Measurements from ENCODE around the gene MICALL2.

Gene MICALL2

GRCh38 chr7:1387261-1387660, 72.0 kb downstream of the MICALL2 start:
- TF ChIP-seq, protein P1, sequence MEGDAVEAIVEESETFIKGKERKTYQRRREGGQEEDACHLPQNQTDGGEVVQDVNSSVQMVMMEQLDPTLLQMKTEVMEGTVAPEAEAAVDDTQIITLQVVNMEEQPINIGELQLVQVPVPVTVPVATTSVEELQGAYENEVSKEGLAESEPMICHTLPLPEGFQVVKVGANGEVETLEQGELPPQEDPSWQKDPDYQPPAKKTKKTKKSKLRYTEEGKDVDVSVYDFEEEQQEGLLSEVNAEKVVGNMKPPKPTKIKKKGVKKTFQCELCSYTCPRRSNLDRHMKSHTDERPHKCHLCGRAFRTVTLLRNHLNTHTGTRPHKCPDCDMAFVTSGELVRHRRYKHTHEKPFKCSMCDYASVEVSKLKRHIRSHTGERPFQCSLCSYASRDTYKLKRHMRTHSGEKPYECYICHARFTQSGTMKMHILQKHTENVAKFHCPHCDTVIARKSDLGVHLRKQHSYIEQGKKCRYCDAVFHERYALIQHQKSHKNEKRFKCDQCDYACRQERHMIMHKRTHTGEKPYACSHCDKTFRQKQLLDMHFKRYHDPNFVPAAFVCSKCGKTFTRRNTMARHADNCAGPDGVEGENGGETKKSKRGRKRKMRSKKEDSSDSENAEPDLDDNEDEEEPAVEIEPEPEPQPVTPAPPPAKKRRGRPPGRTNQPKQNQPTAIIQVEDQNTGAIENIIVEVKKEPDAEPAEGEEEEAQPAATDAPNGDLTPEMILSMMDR (IDR thresholded peaks at IDR 0.05; ENCODE audit: insufficient read depth, low read depth, low read length, missing control alignments) = no peak
- H3K4me3 ChIP-seq (ENCODE audit: low read depth, low read length) = no peak overlapping the region
- DNase-seq (ENCODE audit: low read depth) = no peak

- TF ChIP-seq, protein P1 (IDR thresholded peaks at IDR 0.05; ENCODE audit: insufficient read depth, low read depth, low read length, missing control alignments) = no peak
- H3K4me3 ChIP-seq (ENCODE audit: low read depth, low read length) = no peak overlapping the region
- no peak for DNase-seq (ENCODE audit: low read depth)
Measured at GRCh38 chr7:1386623-1387220, 72.5 kb downstream of the MICALL2 start.

DNA sequence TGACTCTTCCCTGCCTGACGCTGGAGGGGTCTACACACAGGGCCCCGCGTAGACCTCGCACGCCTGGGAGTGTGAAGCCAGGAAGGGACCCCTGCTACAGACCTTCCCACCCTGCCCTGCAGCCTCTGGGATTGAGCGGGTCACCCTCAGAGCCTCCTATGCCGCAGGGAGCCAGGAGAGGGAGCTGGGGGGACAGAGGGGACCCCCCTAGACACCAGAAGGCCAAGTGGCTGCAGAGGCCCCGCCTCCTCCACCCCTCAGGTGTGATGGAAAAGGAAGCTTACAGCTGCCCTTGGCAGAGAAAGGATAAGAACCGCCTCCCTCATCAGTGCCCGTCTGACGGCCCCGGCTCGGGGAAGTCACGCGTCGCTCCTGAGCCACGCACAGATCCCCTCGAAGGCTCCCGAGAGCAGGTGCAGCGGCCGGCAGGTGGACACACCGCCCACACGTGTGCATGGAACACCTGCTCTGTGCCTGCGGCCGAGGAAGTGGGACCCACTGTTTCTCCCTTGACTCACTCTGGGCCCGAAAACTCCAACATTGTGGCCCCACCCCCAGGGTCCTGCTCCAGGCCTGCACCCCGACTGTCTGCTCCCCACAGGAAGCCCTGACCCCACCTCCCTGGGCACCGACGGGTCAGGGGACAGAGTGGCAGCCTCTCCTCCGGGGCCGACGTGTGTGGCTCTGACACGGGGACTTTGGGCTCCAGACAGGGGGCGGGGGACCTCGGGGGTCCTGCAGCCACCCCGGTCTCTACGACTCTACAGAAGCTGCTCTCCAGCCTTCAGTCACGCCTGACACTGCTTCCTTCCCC, 73.3 kb downstream of the MICALL2 start:
- TF ChIP-seq, protein P1 (IDR thresholded peaks at IDR 0.05; ENCODE audit: insufficient read depth, low read depth, low read length, missing control alignments) = no peak
- no peak for DNase-seq (ENCODE audit: low read depth)
- H3K4me3 ChIP-seq (ENCODE audit: low read depth, low read length) = no peak overlapping the region

GRCh38 chr7:1385086-1385808, 74.0 kb downstream of the MICALL2 start:
- no peak for DNase-seq (ENCODE audit: low read depth)
- TF ChIP-seq, protein P1 (IDR thresholded peaks at IDR 0.05; ENCODE audit: insufficient read depth, low read depth, low read length, missing control alignments) = no peak
- no peak overlapping the region for H3K4me3 ChIP-seq (ENCODE audit: low read depth, low read length)

Data from GM12865 (cell line).